GM18508 (cell line): ENCODE measurements around the gene PDZRN4.
A peak's percentile ranks its signal among the peaks of the same experiment; 100 is the strongest.

Experiments used
- ATAC-seq: cut with Tn5 transposase; IDR thresholded peaks from one replicate; pipeline ENCODE4 v1.9.1; 2021; ENCODE audit warnings: moderate number of reproducible peaks; ENCODE audit not compliant: insufficient read depth, unreplicated experiment

The PDZRN4 gene

GRCh38 chr12:41479426-41479825 lies 291.3 kb downstream of the PDZRN4 start:
- ATAC-seq = no peak

DNA sequence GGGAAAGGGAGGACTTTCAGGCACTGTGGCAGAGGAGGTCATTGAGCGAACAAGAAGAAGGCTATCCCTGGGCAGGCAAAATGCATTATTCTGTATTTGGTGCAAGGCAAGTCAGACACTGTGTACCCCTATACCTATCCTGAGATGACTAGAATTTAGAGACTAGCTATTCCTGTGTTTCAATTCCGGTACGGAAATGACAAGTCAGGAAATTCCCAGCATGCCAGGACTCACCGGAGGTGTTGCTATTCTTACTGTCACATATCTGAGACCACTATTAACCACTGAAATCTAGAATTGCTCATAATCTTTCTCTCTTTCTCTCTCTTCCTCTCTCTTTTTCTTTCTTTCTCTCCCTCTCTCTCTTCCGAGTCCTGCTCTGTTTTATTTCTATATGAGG lies 297.1 kb downstream of the PDZRN4 start:
- ATAC-seq = peak; percentile 74

DNA sequence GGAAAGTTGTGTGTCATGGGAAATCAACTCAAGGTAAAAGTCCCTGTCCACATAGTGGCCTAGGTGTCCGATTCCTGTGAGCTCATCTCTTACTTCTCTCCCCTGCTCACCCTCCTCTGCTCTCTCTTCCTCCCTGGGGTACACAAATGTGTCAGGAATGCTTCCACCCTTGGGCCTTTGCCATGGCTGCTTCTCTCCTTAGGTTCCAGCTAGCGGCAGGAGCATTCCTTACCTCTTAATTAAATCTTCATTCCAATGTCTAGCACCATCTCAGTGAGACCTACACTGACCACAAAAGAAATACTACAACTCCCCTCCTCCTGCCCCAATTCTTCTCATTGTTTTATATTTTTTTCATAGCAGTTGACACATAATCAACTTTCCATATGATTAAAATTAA lies 298.6 kb downstream of the PDZRN4 start:
- ATAC-seq = no peak

DNA sequence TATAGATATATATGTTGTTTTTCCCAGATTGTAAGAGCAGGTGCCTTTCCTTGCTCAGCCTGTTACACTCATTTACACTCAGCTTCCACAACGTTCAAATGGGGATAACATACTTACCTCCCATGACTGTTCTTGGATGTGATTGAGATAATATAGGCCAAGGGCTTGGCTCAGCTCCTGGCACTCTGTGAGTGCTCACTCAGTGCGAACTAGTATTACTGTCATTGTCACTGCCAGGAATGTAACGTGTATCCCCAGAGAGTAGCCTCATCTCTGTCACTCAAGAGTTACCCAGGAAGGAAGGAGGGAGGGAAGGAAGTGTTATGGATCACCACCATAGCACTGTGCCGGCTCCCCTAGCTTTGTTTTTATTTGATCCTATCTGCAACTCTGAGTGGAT lies 307.9 kb downstream of the PDZRN4 start:
- ATAC-seq = no peak

DNA sequence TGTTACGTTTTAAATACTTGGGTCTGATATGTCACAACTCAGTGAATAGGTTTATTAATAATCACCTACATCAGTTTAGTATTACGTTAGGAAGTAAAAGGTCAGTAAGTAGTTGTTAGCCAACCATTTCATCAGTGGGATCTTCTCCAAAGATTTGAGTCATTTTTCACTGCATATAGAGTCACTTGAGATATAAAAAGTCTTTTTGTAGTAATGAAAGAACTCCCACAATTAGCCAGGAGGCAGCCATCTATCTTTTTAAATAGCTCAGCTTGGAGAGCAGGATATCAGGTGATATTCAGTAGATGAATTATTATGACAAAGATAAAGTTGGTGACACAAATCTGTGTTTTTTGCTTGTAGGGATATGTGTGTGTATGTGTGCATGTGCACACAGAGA lies 309.3 kb downstream of the PDZRN4 start:
- ATAC-seq = no peak

GRCh38 chr12:41504976-41505375 lies 316.9 kb downstream of the PDZRN4 start:
- no peak for ATAC-seq

DNA sequence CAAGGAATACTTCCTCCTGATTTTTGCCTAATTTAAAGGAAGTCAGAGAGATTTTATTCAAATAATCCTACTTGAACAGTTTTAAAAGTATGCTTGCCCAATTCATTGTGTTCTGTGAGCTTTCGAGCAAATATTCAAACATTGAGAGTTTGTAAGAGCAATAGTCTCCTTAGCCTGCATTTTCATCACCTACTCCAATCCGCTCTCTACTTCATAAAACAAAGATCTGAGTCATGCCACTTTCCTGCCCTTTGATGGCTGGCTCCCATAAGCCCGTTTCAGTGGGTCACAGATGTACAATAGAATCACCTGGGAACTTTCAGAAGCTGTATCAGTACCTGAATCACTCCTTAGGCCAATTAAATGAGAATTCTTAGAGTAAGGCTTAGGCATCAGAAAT lies 319.2 kb downstream of the PDZRN4 start:
- no peak for ATAC-seq

GRCh38 chr12:41509271-41510055 lies 321.3 kb downstream of the PDZRN4 start:
- no peak for ATAC-seq

DNA sequence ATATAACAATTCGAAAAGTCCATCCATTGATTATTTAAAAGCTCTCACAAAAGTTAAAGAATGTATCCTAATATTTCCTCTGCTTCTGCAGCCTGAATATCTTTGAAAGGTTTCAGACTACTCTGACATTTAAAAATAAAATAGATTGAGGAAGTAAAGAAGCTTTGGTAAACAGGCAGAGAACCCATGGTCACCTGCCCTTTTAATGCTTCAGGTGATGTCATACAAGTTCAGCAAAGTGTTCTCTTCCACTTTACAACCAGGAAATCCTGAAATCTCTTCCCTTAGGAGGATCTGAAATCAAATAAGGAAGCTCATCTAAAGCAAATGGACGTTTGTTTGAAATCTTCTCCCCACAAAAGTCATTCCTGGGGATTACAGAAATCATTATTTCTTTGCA lies 322.4 kb downstream of the PDZRN4 start:
- ATAC-seq = no peak

DNA sequence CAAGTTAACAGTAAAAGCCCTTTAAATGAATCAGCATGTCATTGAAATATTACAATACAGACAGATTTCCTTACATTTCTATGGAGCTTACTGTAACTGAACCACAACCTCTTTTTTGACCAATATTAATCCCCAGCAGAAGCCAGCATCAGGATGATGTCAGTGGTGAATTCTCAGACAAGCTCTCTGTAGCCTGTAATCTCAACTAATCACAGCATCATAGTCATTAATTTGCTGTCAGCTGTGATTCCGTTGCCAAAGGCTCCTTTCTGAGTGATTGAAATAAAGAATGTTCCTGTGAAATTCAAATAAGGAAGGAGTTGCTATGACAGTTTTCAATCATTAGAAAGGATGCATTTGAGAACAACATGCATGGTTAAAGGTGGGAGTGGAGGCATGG lies 323.1 kb downstream of the PDZRN4 start:
- ATAC-seq = no peak

- ATAC-seq = no peak
Measured at GRCh38 chr12:41512497-41512896, 324.4 kb downstream of the PDZRN4 start.

DNA sequence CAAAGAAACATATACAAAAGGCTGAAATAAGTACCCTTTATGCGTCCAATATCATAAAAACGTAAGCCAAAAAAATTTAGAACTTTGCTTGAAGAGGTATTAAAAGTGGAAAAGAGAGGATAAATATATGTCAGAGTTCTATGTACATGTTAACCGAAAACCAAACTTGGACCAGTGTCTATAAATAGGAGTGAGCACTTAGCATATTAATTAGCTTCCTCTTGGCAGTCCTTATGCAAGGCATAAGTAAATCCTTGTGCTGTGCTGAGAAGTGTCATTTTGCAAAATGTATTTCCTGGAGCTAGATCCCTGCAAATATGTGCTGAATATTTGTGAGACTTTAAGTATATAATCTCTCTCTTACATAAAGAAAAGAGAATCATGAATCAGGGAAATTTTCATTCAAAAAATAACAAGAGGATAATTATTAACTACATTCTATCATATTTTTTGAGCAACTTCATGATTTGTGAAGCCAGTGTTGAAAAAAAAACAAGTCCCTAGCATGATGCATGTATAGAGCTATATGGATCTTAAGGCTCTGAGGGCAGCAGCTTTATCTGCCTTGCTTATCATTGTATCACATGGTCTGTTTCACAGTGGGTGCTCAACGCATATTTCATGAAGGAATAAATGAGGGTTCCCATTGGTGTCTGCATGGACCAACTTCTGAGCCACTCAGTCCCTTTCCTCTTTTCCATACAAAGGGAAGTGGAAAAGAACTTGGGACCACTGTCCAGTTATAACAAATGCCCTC lies 326.1 kb downstream of the PDZRN4 start:
- no peak for ATAC-seq

- no peak for ATAC-seq
Measured at GRCh38 chr12:41514907-41515306, 326.8 kb downstream of the PDZRN4 start.

DNA sequence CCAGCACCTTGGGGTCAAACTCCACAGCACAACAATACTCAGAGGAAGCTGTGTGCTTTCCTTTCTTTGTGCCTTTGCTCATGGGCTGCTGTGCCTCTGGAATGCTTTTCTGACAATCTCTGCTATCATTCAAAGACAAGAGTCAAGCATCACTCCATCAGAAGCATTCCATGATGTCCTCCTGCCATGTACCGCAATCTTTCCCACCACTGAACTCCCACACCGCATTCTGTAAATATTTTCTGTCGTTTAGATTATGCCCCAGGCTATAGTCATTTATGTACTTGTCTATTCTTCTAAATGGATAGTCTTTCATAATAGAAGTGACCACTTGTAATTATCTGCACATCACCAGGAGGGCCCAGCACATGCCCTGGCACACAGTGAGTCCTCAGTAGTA lies 327.8 kb downstream of the PDZRN4 start:
- ATAC-seq = no peak

DNA sequence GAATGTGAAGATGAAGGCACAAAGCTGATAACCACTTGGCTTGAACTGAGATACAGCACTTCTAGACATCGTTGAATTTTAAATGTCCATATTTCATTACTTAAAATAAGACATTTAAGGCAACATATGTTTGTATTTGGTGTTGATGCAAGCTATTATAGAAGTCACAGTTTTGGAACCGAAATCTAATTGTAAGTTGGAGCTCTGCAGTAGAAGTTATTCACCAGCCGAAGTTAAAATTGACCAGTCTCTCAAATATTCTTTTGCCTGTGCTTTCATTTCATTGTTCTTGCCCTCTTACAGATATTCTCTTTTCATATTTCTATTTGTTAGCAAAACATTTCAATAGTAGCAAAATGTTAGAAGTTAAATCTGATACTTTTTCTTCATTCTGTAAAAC lies 332.7 kb downstream of the PDZRN4 start:
- no peak for ATAC-seq

GRCh38 chr12:41521872-41522379 lies 333.8 kb downstream of the PDZRN4 start:
- peak; percentile 62 for ATAC-seq

GRCh38 chr12:41527062-41527461 lies 338.9 kb downstream of the PDZRN4 start:
- no peak for ATAC-seq

- ATAC-seq = no peak
Measured at GRCh38 chr12:41527534-41528116, 339.5 kb downstream of the PDZRN4 start.

DNA sequence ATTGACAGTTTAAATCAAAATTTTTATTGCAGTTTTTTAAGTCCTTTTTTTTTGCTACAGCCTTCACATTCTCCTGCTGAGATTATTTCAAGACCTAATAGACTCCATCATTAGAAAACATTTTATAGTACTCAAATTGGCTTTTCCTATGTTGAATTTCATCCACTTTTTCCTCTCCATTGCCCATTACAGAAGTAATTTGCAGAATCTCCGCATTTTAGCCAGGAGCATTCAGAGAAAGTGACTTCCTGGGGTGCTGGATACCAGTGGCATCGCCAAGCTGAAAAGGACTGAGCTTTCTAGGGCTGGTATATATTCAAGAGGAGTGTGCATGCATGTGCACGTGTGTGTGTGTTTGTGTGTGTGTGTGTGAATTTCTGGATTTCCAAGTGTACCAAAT lies 340.8 kb downstream of the PDZRN4 start:
- ATAC-seq = no peak

DNA sequence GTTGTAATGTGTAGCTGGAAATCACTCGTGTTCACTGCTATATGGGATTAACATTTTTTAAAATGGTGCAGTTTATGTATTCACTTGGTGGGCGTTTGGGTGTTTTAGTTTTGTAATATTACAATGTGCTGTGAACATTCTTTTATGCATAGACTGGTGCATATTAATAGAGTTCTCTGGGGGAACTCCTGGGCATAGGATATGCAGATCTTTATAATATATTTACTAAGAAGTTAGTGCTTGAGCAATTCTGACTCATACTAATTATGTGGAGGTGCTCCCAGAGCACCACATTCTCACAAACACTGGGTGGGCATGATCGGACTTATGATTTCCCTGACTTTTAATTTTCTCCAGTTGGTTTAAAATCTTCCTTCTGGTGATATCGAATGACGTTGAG lies 342.3 kb downstream of the PDZRN4 start:
- no peak for ATAC-seq

DNA sequence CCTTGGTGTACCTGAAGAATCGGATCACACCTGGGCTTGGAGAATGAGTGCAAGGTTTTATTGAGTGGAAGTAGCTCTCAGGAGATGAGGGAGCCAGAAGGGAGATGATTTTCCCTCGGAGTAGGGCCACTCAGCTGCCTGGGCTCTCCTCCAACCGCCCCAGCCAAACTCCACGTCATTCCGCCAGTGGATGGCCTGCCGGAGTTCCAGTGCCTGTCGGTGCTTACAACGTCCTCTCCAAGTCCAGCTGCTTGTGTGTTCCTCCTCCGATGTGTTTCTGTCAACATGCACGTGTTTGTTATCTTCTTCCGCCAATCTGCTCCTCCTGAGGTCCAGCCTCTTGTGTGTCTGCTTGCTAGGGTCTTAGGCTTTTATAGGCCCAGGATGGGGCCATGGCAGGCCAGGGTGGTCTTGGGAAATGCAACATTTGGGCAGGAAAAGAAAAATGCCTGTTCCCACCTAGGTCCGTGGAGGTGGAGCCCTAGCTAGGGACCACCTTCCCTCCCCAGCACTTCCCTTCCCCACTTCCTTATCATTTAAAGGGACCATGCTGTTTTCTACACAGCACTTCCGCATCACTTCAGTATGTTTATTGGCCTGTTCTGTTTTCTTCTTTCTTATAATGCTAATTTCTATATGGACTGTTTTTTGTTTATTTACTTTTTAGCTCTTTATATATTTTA lies 343.2 kb downstream of the PDZRN4 start:
- ATAC-seq = no peak
